GM21786 (cell line): Measurements from ENCODE around the gene FAM89A.
"Not testable (repeated sequence)": the region's sequence is repeated elsewhere in the genome, so short reads cannot be mapped to it uniquely, and the experiment has no call there.

Source experiments
- ATAC-seq: cut with Tn5 transposase; IDR thresholded peaks from one replicate; pipeline ENCODE4 v1.9.1; 2021; ENCODE audit not compliant: unreplicated experiment

Gene FAM89A

GRCh38 chr1:231058416-231059109 is 18.5 kb upstream of the FAM89A start:
- no peak for ATAC-seq

GRCh38 chr1:231057410-231057809 is 17.4 kb upstream of the FAM89A start:
- ATAC-seq = no peak

GRCh38 chr1:231055271-231055670 is 15.2 kb upstream of the FAM89A start:
- no peak for ATAC-seq

GRCh38 chr1:231053493-231054162 is 13.6 kb upstream of the FAM89A start:
- ATAC-seq = peak; percentile 65

GRCh38 chr1:231052777-231053176 is 12.7 kb upstream of the FAM89A start:
- ATAC-seq = no peak

- not testable (repeated sequence) for ATAC-seq
Observed at GRCh38 chr1:231050932-231051331, 10.9 kb upstream of the FAM89A start.

GRCh38 chr1:231050395-231050794 is 10.3 kb upstream of the FAM89A start:
- ATAC-seq = no peak

GRCh38 chr1:231049121-231049979 is 9.3 kb upstream of the FAM89A start:
- no peak for ATAC-seq

GRCh38 chr1:231048419-231048818 is 8.4 kb upstream of the FAM89A start:
- not testable (repeated sequence) for ATAC-seq

- not testable (repeated sequence) for ATAC-seq
Observed at GRCh38 chr1:231047529-231047928, 7.5 kb upstream of the FAM89A start.

GRCh38 chr1:231046730-231047395 is 6.8 kb upstream of the FAM89A start:
- no peak for ATAC-seq

- ATAC-seq = not testable (repeated sequence)
Observed at GRCh38 chr1:231045921-231046729, 6.1 kb upstream of the FAM89A start.

- ATAC-seq = no peak
Observed at GRCh38 chr1:231045286-231045685, 5.2 kb upstream of the FAM89A start.

GRCh38 chr1:231044588-231044987 is 4.5 kb upstream of the FAM89A start:
- ATAC-seq = no peak

- no peak for ATAC-seq
Observed at GRCh38 chr1:231041719-231042261, 1.7 kb upstream of the FAM89A start.

- no peak for ATAC-seq
Observed at GRCh38 chr1:231040800-231041718, 1.0 kb upstream of the FAM89A start.

- ATAC-seq = peak; percentile 37
Observed at GRCh38 chr1:231039161-231040018, 664 bp downstream of the FAM89A start.
